DOHH2 (cell line): ENCODE results near the gene CA5A.
"Not testable (repeated sequence)": the region's sequence is repeated elsewhere in the genome, so short reads cannot be mapped to it uniquely, and the experiment has no call there.

Experiments
- H3F3A ChIP-seq: fragments of 200-600 bp; sonication (generic), shearing (Covaris generic); 2 replicates; pipeline ENCODE4 v1.6.0; 2016; ENCODE audit warnings: antibody characterized with exemption, mild to moderate bottlenecking; ENCODE audit not compliant: control insufficient read depth, insufficient read depth
- H3K27ac ChIP-seq: fragments of 200-600 bp; sonication (generic); 2 replicates; pipeline ENCODE4 v1.5.1; 2014; ENCODE audit warnings: low read depth, mild to moderate bottlenecking, low read length, moderate library complexity
- H3K27me3 ChIP-seq: fragments of 200-600 bp; sonication (generic); 2 replicates; pipeline ENCODE4 v1.6.1; 2014; ENCODE audit warnings: mild to moderate bottlenecking, low read length, mixed read lengths; ENCODE audit not compliant: control insufficient read depth
- H3K36me3 ChIP-seq: fragments of 200-600 bp; sonication (generic); 2 replicates; pipeline ENCODE4 v1.6.1; 2014; ENCODE audit warnings: mild to moderate bottlenecking, low read length, moderate library complexity, mixed read lengths; ENCODE audit not compliant: control insufficient read depth
- H3K4me1 ChIP-seq: fragments of 200-600 bp; sonication (generic); 2 replicates; pipeline ENCODE4 v1.6.1; 2014; ENCODE audit warnings: mild to moderate bottlenecking, low read length, mixed read lengths; ENCODE audit not compliant: control insufficient read depth
- H3K4me2 ChIP-seq: fragments of 200-600 bp; sonication (generic); 2 replicates; pipeline ENCODE4 v1.6.0; 2014; ENCODE audit warnings: mild to moderate bottlenecking, low read length, moderate library complexity
- H3K4me3 ChIP-seq: fragments of 200-600 bp; sonication (generic); 2 replicates; pipeline ENCODE4 v1.5.1; 2014; ENCODE audit warnings: mild to moderate bottlenecking, low read length, mixed read lengths
- H3K79me2 ChIP-seq: fragments of 200-600 bp; sonication (generic); 2 replicates; pipeline ENCODE4 v1.6.1; 2014; ENCODE audit warnings: mild to moderate bottlenecking, low read length, mixed read lengths; ENCODE audit not compliant: control insufficient read depth
- H3K9me2 ChIP-seq: fragments of 200-600 bp; sonication (generic); replicated peaks from 2 replicates; pipeline ENCODE4 v1.6.1; 2014; ENCODE audit warnings: mild to moderate bottlenecking, low read length, mixed read lengths; ENCODE audit not compliant: control insufficient read depth
- H3K9me3 ChIP-seq: fragments of 200-600 bp; sonication (generic); 2 replicates; pipeline ENCODE4 v1.6.1; 2014; ENCODE audit warnings: antibody characterized with exemption, low read length, mixed read lengths; ENCODE audit not compliant: control insufficient read depth, insufficient read depth
- H4K20me1 ChIP-seq: fragments of 200-600 bp; sonication (generic); 2 replicates; pipeline ENCODE4 v1.6.0; 2014; ENCODE audit warnings: low read depth, mild to moderate bottlenecking, antibody characterized with exemption, low read length, moderate library complexity; ENCODE audit not compliant: control insufficient read depth, insufficient read depth
- EZH2phosphoT487 ChIP-seq: fragments of 200-600 bp; sonication (generic); IDR thresholded peaks from 2 replicates; pipeline ENCODE4 v1.6.1; 2017; ENCODE audit warnings: borderline replicate concordance, mild to moderate bottlenecking, antibody characterized with exemption, low read length, moderate library complexity, mixed read lengths
- TF ChIP-seq, protein P1 (sequence below): fragments of 200-600 bp; sonication (generic); IDR thresholded peaks from one replicate; pipeline ENCODE4 v1.5.1; 2014; ENCODE audit warnings: antibody characterized with exemption, mild to moderate bottlenecking, low read depth, low read length; ENCODE audit not compliant: poor library complexity, severe bottlenecking

CA5A gene

DNA sequence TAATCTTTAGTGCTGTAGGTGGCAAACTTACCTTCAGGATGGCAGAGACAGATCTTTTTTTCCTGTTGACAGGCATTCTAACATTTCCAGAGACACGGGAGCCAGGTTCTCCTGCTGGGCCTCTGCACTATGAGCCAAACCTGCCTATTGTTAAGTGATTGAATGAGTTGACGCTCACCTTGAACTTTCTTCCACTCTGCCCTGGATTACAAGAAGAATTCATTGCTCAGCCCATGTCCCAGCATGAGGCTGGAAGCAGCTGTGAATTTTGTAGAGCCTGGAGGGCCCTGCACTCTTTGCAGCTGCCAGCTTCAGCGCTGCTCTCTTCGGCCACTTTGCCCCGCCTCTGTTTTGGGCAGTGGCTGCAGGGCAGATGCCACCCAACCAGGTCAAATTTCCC lies 57.6 kb downstream of the CA5A start:
- peaks cover 6% of the 10 kb centered on the region for H3K4me1 ChIP-seq
- H3K4me2 ChIP-seq, result no peak overlapping the region
- no peaks in the 10 kb centered on the region for H4K20me1 ChIP-seq
- H3K36me3 ChIP-seq, result no peaks in the 10 kb centered on the region
- H3F3A ChIP-seq, result no peaks in the 10 kb centered on the region
- no peaks in the 10 kb centered on the region for H3K9me2 ChIP-seq
- no peaks in the 10 kb centered on the region for H3K79me2 ChIP-seq
- H3K4me3 ChIP-seq, result no peak overlapping the region
- TF ChIP-seq, protein P1, sequence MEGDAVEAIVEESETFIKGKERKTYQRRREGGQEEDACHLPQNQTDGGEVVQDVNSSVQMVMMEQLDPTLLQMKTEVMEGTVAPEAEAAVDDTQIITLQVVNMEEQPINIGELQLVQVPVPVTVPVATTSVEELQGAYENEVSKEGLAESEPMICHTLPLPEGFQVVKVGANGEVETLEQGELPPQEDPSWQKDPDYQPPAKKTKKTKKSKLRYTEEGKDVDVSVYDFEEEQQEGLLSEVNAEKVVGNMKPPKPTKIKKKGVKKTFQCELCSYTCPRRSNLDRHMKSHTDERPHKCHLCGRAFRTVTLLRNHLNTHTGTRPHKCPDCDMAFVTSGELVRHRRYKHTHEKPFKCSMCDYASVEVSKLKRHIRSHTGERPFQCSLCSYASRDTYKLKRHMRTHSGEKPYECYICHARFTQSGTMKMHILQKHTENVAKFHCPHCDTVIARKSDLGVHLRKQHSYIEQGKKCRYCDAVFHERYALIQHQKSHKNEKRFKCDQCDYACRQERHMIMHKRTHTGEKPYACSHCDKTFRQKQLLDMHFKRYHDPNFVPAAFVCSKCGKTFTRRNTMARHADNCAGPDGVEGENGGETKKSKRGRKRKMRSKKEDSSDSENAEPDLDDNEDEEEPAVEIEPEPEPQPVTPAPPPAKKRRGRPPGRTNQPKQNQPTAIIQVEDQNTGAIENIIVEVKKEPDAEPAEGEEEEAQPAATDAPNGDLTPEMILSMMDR, result no peak
- no peak for TF ChIP-seq EZH2phosphoT487
- H3K9me3 ChIP-seq, result no peaks in the 10 kb centered on the region
- H3K27me3 ChIP-seq, result peaks cover 14% of the 10 kb centered on the region
- H3K27ac ChIP-seq, result no peak overlapping the region

DNA sequence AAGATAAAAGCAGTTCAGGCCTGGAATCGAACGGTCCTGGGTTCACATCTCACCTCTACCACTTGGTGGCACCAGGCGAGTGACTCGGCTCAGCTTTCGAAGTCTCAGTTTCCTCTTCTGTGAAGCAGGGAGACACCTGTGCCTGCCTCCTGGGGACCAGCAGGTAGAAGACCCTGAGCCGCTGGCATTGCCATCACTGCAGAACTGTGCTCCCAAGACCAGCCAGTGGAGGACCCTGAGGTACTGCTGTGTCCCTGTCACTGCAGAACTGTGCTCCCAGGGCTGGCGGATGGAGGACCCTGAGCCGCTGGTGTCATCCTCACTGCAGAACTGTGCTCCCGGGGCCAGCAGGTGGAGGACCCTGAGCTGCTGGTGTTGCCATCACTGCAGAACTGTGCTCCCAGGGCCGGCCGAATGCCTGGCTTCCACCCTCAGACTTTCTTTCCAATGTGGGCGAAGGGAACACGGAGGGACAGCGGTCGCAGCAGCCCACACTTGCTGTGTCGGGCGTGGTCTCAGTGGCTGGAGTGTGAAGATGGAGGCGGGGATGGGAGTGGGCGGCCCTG lies 58.3 kb downstream of the CA5A start:
- Histone ChIP-seq H3K79me2 (no peaks in the 10 kb centered on the region), H3F3A (no peaks in the 10 kb centered on the region), H4K20me1 (no peaks in the 10 kb centered on the region), H3K27ac (no peak overlapping the region), H3K36me3 (no peaks in the 10 kb centered on the region), H3K4me3 (no peak overlapping the region), H3K27me3 (peaks cover 14% of the 10 kb centered on the region), H3K9me2 (no peaks in the 10 kb centered on the region), H3K9me3 (no peaks in the 10 kb centered on the region), H3K4me1 (peaks cover 6% of the 10 kb centered on the region), H3K4me2 (no peak overlapping the region)
- TF ChIP-seq, protein P1, result peak; percentile 46
- no peak for TF ChIP-seq EZH2phosphoT487

DNA sequence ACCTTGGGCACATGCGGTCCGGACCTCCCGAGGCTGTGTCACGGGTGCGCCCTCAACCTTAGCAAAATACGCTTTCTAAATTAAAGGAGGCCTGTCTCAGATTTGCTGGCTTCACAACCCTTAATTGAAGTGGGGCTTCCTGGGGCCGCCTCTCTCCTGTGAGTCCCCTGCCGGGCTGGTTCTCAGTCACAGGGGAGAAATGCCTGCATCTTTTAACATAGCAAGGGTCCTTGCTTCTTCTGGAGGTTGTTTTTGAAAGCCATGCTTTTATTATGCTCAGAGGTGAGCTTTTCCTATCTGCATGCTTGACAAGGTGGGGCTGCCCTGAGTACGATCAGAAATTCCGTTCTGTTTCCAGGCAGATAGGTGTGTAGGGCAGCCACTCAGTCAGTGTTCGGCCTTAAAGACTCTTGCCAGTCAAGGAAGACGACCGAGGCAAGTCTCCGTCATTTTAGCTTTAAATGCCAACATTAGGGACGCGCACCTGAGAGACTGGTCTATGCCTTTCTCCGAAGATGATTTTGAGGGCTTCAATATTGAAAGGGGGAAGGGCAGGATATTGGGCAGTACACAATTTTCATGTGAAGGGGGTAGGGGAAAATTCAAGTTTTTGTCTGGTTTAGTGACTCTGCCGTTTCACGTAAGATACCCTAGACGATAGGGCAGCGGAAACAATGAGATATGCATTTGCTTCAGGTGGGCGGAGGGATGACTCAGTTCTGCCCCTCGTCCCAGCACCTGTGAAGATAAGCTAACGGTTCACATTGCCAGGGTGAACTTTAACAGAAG lies 61.5 kb downstream of the CA5A start:
- no peaks in the 10 kb centered on the region for H4K20me1 ChIP-seq
- H3K27ac ChIP-seq, result no peak overlapping the region
- H3K9me3 ChIP-seq, result no peaks in the 10 kb centered on the region
- peaks cover 4% of the 10 kb centered on the region; the same call in 1 of the 2 replicates for H3F3A ChIP-seq
- H3K79me2 ChIP-seq, result no peaks in the 10 kb centered on the region
- TF ChIP-seq, protein P1, result no peak
- no peak for TF ChIP-seq EZH2phosphoT487
- no peak overlapping the region for H3K4me2 ChIP-seq
- H3K4me3 ChIP-seq, result no peak overlapping the region
- H3K36me3 ChIP-seq, result no peaks in the 10 kb centered on the region
- H3K27me3 ChIP-seq, result peaks cover 14% of the 10 kb centered on the region
- H3K4me1 ChIP-seq, result peaks cover 19% of the 10 kb centered on the region
- H3K9me2 ChIP-seq, result no peaks in the 10 kb centered on the region

DNA sequence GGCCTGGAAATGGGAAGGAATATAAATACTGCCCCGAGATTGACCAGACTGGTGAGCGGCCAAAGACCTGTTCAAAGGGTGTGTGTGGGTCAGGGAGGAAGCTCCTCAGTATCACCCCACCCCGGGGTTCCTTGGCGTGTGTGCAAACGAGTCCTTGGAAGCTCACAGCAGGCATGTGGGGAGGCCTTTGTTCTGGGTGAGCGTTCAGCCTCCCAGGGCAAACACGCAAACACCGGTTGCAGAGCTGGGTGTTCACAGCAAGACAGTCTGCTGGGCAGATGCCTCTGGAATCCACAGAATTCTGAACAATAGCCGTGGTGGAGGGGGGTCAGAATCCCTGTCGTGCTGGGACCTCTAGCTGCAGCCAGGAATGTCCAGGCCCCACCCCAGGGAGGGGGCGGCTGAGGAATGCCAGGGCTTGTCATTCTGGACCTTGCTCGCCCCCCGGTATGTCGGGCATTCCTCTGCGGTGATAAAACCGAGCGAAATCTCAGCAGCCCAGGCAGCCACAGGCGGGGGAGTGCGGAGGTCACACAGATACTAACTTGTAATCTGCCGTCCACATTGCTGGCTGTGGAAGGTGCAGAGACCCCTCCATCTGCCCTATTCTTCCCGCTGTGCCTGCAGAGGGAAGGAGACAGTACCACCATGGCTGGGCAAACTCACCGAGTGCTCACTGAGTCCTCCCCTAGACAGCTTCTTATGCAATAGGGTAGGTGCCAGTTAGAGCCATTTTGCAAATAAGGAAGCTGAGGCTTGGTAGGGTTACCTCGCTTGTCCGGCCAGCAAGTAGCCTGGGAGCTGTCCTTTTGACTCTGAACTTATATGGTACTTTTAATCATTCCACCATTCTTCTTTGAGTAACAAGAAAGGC lies 65.7 kb downstream of the CA5A start:
- Histone ChIP-seq H3K27ac (peak overlapping the region; percentile 35), H4K20me1 (peaks cover 15% of the 10 kb centered on the region), H3K79me2 (peaks cover 36% of the 10 kb centered on the region), H3K4me2 (peak overlapping the region; percentile 43), H3K36me3 (peaks cover 32% of the 10 kb centered on the region), H3K4me1 (peaks cover 42% of the 10 kb centered on the region)
- not testable (repeated sequence) for H3K4me3 ChIP-seq, H3K9me3 ChIP-seq, H3F3A ChIP-seq, H3K9me2 ChIP-seq, H3K27me3 ChIP-seq

DNA sequence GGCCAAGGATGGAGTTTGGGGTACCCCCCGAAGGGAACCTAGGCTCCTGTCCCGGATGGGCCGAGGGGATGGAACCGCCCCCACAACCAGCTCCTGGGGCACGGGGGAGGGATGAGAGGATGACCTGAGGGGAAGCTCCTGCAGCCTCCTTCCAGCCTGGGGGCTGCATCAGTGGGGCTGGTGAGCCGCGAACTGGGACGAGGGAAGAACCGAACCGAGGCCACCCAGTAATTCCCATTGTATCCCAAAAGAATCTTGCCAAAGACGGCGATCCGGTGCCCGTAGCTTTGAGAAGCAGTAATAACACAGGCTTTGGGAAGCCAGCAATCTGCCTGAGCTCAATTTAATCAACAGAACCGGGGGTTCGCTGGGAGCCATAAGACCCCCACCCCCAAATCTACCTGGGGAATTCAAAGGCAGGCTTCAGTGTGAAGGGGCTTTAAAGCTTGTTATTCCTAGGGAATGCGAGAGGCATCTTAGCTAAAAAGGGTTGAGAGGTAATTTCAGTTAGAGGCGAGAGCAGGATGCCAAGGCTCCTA lies 66.4 kb downstream of the CA5A start:
- H3K9me3 ChIP-seq, H3K27ac ChIP-seq, H3F3A ChIP-seq, H3K27me3 ChIP-seq, H3K9me2 ChIP-seq: not testable (repeated sequence)
- Histone ChIP-seq H3K4me3 (peak overlapping the region; percentile 96), H3K79me2 (peaks cover 43% of the 10 kb centered on the region), H3K36me3 (peaks cover 38% of the 10 kb centered on the region), H3K4me2 (peak overlapping the region; percentile 43), H3K4me1 (peaks cover 44% of the 10 kb centered on the region), H4K20me1 (peaks cover 15% of the 10 kb centered on the region)
